SK-N-SH (cell line): ENCODE measurements around the gene PAPLN. TPM values are rescaled to one million over a fixed set of nuclear protein-coding genes. Genes with fewer than 3 reads are reported as not detected.

ENCODE experiments used
- CTCF ChIA-PET: fragments of 300-600, 350-600 bp; formaldehyde crosslinking; extraction: SDS; loops from one replicate; lab custom pipeline; 2021; lab: Yijun Ruan, JAX
- POLR2A ChIA-PET: fragments of 350-600 bp; sonication (Branson Sonifier 250); formaldehyde crosslinking; extraction: SDS; loops from one replicate; lab custom pipeline; 2020; ENCODE audit warnings: antibody characterized with exemption, inconsistent platforms; lab: Yijun Ruan, JAX
- DNase-seq: peaks from one replicate; pipeline ENCODE4 v3.0.0; 2012
- H2AFZ ChIP-seq: fragments of 200-600 bp; sonication (generic); 2 replicates; pipeline ENCODE4 v1.8.1; 2016; ENCODE audit warnings: antibody characterized with exemption, mild to moderate bottlenecking, low read depth
- H3F3A ChIP-seq: fragments of 200-600 bp; sonication (generic); replicated peaks from 2 replicates; pipeline ENCODE3; 2016; ENCODE audit warnings: antibody characterized with exemption, mild to moderate bottlenecking; ENCODE audit not compliant: insufficient read depth
- H3K27ac ChIP-seq, 2 experiments: fragments of 200-500 bp in 1 of 2; fragments of 200-600 bp in 1 of 2; sonication (Bioruptor generic) in 1 of 2; sonication (generic), shearing (Covaris generic) in 1 of 2; 2 replicates each; pipeline versions ENCODE4 v1.5.1 to v1.6.1; 2014 to 2016; ENCODE audit warnings: low read depth in 2 of 2, inconsistent platforms in 1 of 2, low read length in 1 of 2, mild to moderate bottlenecking in 1 of 2, mixed read lengths in 1 of 2
- H3K27me3 ChIP-seq: fragments of 200-600 bp; sonication (generic), shearing (Covaris generic); 2 replicates; pipeline ENCODE4 v1.6.1; 2016; ENCODE audit warnings: mixed run types; ENCODE audit not compliant: insufficient read depth
- H3K36me3 ChIP-seq, 2 experiments: fragments of 200-500 bp in 1 of 2; fragments of 200-600 bp in 1 of 2; sonication (Bioruptor generic) in 1 of 2; sonication (generic) in 1 of 2; replicated peaks in 1 of 2; 2 replicates each; pipeline versions ENCODE3 to v1.5.1; 2014 to 2016; ENCODE audit warnings: low read length in 1 of 2, mild to moderate bottlenecking in 1 of 2; ENCODE audit not compliant: insufficient read depth in 2 of 2, control insufficient read depth in 1 of 2
- H3K4me1 ChIP-seq, 2 experiments: fragments of 200-500 bp in 1 of 2; fragments of 200-600 bp in 1 of 2; sonication (Bioruptor generic) in 1 of 2; sonication (generic), shearing (Covaris generic) in 1 of 2; 2 replicates each; pipeline versions ENCODE4 v1.5.1 to v1.6.1; 2014 to 2016; ENCODE audit warnings: low read depth in 1 of 2, low read length in 1 of 2, mixed run types in 1 of 2; ENCODE audit not compliant: insufficient read depth in 2 of 2, control insufficient read depth in 1 of 2
- H3K4me2 ChIP-seq: fragments of 200-600 bp; sonication (generic), shearing (Covaris generic); 2 replicates; pipeline ENCODE4 v1.6.1; 2017; ENCODE audit warnings: mixed run types
- H3K4me3 ChIP-seq, 2 experiments: fragments of 200-500 bp in 1 of 2; fragments of 200-600 bp in 1 of 2; sonication (Bioruptor generic) in 1 of 2; sonication (generic), shearing (Covaris generic) in 1 of 2; 2 replicates each; pipeline versions ENCODE4 v1.5.1 to v1.8.1; 2014 to 2016; ENCODE audit warnings: low read depth in 2 of 2, inconsistent platforms in 1 of 2, low read length in 1 of 2, mild to moderate bottlenecking in 1 of 2, mixed read lengths in 1 of 2, moderate library complexity in 1 of 2
- H3K79me2 ChIP-seq: fragments of 200-600 bp; sonication (generic); 2 replicates; pipeline ENCODE4 v1.8.1; 2017; ENCODE audit warnings: mild to moderate bottlenecking; ENCODE audit not compliant: insufficient read depth
- H3K9ac ChIP-seq: fragments of 200-600 bp; sonication (generic); 2 replicates; pipeline ENCODE4 v1.6.1; 2017; ENCODE audit warnings: mixed run types
- H3K9me2 ChIP-seq: fragments of 200-600 bp; sonication (generic); 2 replicates; pipeline ENCODE4 v1.6.1; 2017; ENCODE audit warnings: mixed run types
- H3K9me3 ChIP-seq: fragments of 200-600 bp; sonication (generic); 2 replicates; pipeline ENCODE4 v1.6.1; 2017; ENCODE audit warnings: mixed run types, mild to moderate bottlenecking, moderate library complexity
- H4K20me1 ChIP-seq: fragments of 200-600 bp; sonication (generic); 2 replicates; pipeline ENCODE4 v1.6.1; 2017; ENCODE audit warnings: mild to moderate bottlenecking, mixed run types; ENCODE audit not compliant: insufficient read depth
- EZH2phosphoT487 ChIP-seq: fragments of 200-600 bp; sonication (generic); IDR thresholded peaks from 2 replicates; pipeline ENCODE4 v1.6.1; 2017; ENCODE audit warnings: low read depth, mixed run types, mild to moderate bottlenecking, antibody characterized with exemption, moderate library complexity, borderline replicate concordance
- FOXM1 ChIP-seq: IDR thresholded peaks from 2 replicates; pipeline ENCODE4 v1.4.0; 2012; ENCODE audit warnings: low read depth, mild to moderate bottlenecking
- JUND ChIP-seq: IDR thresholded peaks from 2 replicates; pipeline ENCODE4 v1.4.0; 2012
- NRF1 ChIP-seq: IDR thresholded peaks from 2 replicates; pipeline ENCODE4 v1.6.1; 2012; ENCODE audit warnings: low read depth, mild to moderate bottlenecking, low read length
- RCOR1 ChIP-seq: fragments of 150-350 bp; IDR thresholded peaks from 2 replicates; pipeline ENCODE4 v1.6.1; 2017; ENCODE audit warnings: antibody characterized with exemption, low read length
- RFX5 ChIP-seq: IDR thresholded peaks from 2 replicates; pipeline ENCODE4 v1.6.1; 2012; ENCODE audit warnings: mild to moderate bottlenecking, improper control_type of control experiment, low read length
- SMC3 ChIP-seq: IDR thresholded peaks from 2 replicates; pipeline ENCODE4 v1.6.1; 2012; ENCODE audit warnings: low read depth, low read length, improper control_type of control experiment
- TCF12 ChIP-seq: IDR thresholded peaks from 2 replicates; pipeline ENCODE4 v1.4.0; 2012
- TEAD4 ChIP-seq: IDR thresholded peaks from 2 replicates; pipeline ENCODE4 v1.4.0; 2012; ENCODE audit warnings: mild to moderate bottlenecking, borderline replicate concordance; ENCODE audit not compliant: insufficient read depth
- YY1 ChIP-seq: IDR thresholded peaks from 2 replicates; pipeline ENCODE4 v1.4.0; 2012; ENCODE audit warnings: low read depth, mild to moderate bottlenecking
- WGBS: methylation state at CpG from one replicate; pipeline ENCODE4 v1.1.6; 2017; ENCODE audit warnings: low lambda C conversion rate; 5-methylcytosine and 5-hydroxymethylcytosine counted together
- polyA plus RNA-seq, 3 experiments: library from polyadenylated mRNA; depleted of rRNA; stranded (reverse); fragments of >200 nt; gene quantifications; 2 replicates each; pipeline ENCODE4 v1.2.3, GENCODE V29; 2012
- TF ChIP-seq, protein P1 (sequence below): fragments of 150-350 bp; IDR thresholded peaks from 2 replicates; pipeline ENCODE4 v1.6.1; 2016; ENCODE audit warnings: mild to moderate bottlenecking, low read depth, low read length
- TF ChIP-seq, protein P2 (sequence below): IDR thresholded peaks from 2 replicates; pipeline ENCODE4 v1.4.0; 2012; ENCODE audit warnings: low read depth
- TF ChIP-seq, protein P3 (sequence below): IDR thresholded peaks from 2 replicates; pipeline ENCODE4 v1.4.0; 2012; ENCODE audit warnings: low read depth, borderline replicate concordance
- TF ChIP-seq, protein P4 (sequence below): IDR thresholded peaks from 2 replicates; pipeline ENCODE4 v1.4.0; 2012; ENCODE audit warnings: low read depth, borderline replicate concordance

PAPLN gene
- polyA plus RNA-seq, 1 of the 3 experiments (the other 2 are of a cell fraction), result 0.13 TPM

DNA sequence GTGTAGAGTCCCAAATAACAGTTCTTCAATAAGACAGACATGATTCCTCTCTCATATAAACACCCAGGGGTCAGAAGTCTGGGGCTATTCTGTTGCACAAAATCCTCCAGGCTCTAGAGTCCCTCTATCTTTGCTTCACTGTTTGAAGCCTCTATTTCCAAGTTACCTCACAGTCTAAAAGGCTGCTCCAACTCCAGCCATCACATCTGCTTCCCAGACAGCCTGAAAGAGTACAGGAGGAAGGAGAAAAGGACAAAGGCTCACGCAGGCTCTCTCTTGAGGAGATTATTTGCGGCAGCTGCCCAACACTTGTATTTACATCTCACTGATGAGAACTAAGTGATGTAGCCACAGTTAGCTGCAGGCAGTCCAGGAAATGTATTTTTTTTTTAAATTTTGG is 6.4 kb downstream of the PAPLN start:
- 97% methylated on average over 2 of the region's 2 CpGs for WGBS
- H3F3A ChIP-seq, result peaks cover 5% of the 10 kb centered on the region
- TF ChIP-seq RFX5 (no peak), YY1 (no peak), TCF12 (no peak), NRF1 (no peak), JUND (no peak)
- TF ChIP-seq, protein P1, sequence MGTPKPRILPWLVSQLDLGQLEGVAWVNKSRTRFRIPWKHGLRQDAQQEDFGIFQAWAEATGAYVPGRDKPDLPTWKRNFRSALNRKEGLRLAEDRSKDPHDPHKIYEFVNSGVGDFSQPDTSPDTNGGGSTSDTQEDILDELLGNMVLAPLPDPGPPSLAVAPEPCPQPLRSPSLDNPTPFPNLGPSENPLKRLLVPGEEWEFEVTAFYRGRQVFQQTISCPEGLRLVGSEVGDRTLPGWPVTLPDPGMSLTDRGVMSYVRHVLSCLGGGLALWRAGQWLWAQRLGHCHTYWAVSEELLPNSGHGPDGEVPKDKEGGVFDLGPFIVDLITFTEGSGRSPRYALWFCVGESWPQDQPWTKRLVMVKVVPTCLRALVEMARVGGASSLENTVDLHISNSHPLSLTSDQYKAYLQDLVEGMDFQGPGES, result no peak
- TF ChIP-seq, protein P2, sequence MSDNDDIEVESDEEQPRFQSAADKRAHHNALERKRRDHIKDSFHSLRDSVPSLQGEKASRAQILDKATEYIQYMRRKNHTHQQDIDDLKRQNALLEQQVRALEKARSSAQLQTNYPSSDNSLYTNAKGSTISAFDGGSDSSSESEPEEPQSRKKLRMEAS, result no peak
- TF ChIP-seq, protein P3, sequence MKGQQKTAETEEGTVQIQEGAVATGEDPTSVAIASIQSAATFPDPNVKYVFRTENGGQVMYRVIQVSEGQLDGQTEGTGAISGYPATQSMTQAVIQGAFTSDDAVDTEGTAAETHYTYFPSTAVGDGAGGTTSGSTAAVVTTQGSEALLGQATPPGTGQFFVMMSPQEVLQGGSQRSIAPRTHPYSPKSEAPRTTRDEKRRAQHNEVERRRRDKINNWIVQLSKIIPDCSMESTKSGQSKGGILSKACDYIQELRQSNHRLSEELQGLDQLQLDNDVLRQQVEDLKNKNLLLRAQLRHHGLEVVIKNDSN, result no peak
- no peak overlapping the region for H3K9ac ChIP-seq
- ChIA-PET POLR2A (no interaction called here), CTCF (interaction anchor here (1.5 kb wide), 1 partner anchor 228 kb away, joined by 4 read pairs; no protein-coding TSS in a partner anchor)
- H3K4me1 ChIP-seq, result peaks cover 5 to 8% of the 10 kb centered on the region in 2 experiments; a peak in 3 of 4 replicates
- DNase-seq, result peak; percentile 12
- H4K20me1 ChIP-seq, result no peaks in the 10 kb centered on the region
- H3K36me3 ChIP-seq, result no peaks in the 10 kb centered on the region
- no peaks in the 10 kb centered on the region for H3K9me3 ChIP-seq
- H2AFZ ChIP-seq, result no peak overlapping the region
- no peak overlapping the region for H3K27ac ChIP-seq
- no peaks in the 10 kb centered on the region for H3K9me2 ChIP-seq
- H3K4me2 ChIP-seq, result no peak overlapping the region
- H3K27me3 ChIP-seq, result no peaks in the 10 kb centered on the region; the same call in 1 of the 2 replicates
- H3K79me2 ChIP-seq, result no peaks in the 10 kb centered on the region
- no peak overlapping the region for H3K4me3 ChIP-seq

DNA sequence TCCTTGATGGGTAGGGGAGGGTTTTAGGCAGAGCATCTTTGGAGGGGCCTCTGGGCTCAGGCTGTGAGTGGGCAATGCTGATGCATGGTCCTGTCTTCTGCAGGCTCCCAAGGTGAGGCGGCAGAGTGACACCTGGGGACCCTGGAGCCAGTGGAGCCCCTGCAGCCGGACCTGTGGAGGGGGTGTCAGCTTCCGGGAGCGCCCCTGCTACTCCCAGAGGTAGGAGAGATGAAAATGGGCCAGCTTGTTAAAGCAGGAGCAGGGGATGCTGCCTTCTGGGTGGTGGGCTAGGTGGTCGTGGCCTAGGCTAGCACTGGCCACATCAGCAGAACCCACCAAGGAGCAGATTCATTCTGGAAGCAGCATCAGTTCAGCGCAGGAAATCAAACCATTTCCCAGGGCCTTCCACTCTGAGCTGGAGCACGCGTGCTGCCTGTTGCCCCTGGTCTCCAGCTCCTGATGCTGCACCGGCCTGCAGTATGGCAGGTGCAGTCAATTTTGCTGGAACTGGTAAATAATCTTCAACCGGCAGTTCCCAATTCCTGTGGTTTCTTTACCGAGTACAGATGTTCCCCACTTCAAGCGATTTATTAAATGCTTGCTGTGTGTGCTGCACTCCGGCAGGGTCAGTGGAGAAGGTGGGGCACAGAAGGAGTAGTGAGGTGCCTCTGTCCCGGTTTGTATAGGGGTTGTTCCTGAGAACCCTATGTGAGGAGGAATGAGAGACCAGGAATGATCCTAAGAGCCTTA is 7.4 kb downstream of the PAPLN start:
- H3K4me2 ChIP-seq, result no peak overlapping the region
- H3K9me2 ChIP-seq, result no peaks in the 10 kb centered on the region
- ChIA-PET CTCF (interaction anchor here (1.3 kb wide), 1 partner anchor 296 kb away, joined by 4 read pairs; no protein-coding TSS in a partner anchor), POLR2A (interaction anchor here (0.6 kb wide), 1 partner anchor 136 kb away, joined by 5 read pairs; no protein-coding TSS in a partner anchor)
- H3K79me2 ChIP-seq, result no peaks in the 10 kb centered on the region
- 80% methylated on average over 13 of the region's 14 CpGs for WGBS
- H3K9me3 ChIP-seq, result no peaks in the 10 kb centered on the region
- H3K4me1 ChIP-seq, result peaks cover 2% of the 10 kb centered on the region in 2 experiments; a peak in 2 of 4 replicates
- no peaks in the 10 kb centered on the region; the same call in 1 of the 2 replicates for H3K27me3 ChIP-seq
- peak; percentile 15 for DNase-seq
- peaks cover 5% of the 10 kb centered on the region for H3F3A ChIP-seq
- H3K4me3 ChIP-seq, result no peak overlapping the region
- no peaks in the 10 kb centered on the region for H4K20me1 ChIP-seq
- H2AFZ ChIP-seq, result no peak overlapping the region
- H3K36me3 ChIP-seq, result no peaks in the 10 kb centered on the region
- H3K27ac ChIP-seq, result no peak overlapping the region
- H3K9ac ChIP-seq, result no peak overlapping the region
- TF ChIP-seq NRF1 (no peak), TCF12 (no peak), FOXM1 (no peak), TEAD4 (no peak), EZH2phosphoT487 (no peak), SMC3 (no peak), RCOR1 (no peak)
- TF ChIP-seq, protein P3, result no peak
- TF ChIP-seq, protein P4, sequence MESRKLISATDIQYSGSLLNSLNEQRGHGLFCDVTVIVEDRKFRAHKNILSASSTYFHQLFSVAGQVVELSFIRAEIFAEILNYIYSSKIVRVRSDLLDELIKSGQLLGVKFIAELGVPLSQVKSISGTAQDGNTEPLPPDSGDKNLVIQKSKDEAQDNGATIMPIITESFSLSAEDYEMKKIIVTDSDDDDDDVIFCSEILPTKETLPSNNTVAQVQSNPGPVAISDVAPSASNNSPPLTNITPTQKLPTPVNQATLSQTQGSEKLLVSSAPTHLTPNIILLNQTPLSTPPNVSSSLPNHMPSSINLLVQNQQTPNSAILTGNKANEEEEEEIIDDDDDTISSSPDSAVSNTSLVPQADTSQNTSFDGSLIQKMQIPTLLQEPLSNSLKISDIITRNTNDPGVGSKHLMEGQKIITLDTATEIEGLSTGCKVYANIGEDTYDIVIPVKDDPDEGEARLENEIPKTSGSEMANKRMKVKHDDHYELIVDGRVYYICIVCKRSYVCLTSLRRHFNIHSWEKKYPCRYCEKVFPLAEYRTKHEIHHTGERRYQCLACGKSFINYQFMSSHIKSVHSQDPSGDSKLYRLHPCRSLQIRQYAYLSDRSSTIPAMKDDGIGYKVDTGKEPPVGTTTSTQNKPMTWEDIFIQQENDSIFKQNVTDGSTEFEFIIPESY, result no peak
